Endothelial cell of umbilical vein (primary cell): ENCODE data around the gene CCAR1. TPM values are rescaled to one million over a fixed set of nuclear protein-coding genes. Genes with fewer than 3 reads are reported as not detected.

Experiments used
- BruUV-seq: library from RNA; stranded (reverse); fragments of 400-500 nt; replicated peaks from 2 replicates; lab custom pipeline; 2021; lab: Mats Ljungman, UMichigan
- CTCF ChIA-PET: fragments of 300-600, 350-600 bp; sonication (Branson Sonifier 250); formaldehyde crosslinking; loops from one replicate; lab custom pipeline; 2021; ENCODE audit warnings: antibody characterized with exemption, inconsistent platforms; lab: Charles Lee
- POLR2A ChIA-PET: fragments of 300-600, 350-600 bp; sonication (Branson Sonifier 250); formaldehyde crosslinking; loops from one replicate; lab custom pipeline; 2021; ENCODE audit warnings: antibody characterized with exemption, inconsistent platforms; lab: Charles Lee
- DNase-seq: peaks from one replicate; pipeline ENCODE4 v3.0.0-alpha.2; 2011; ENCODE audit warnings: low read depth, low spot score
- FAIRE-seq: peaks from 2 replicates; lab custom pipeline; 2011; peaks lifted over from hg19 to GRCh38; lab: Jason Lieb, UNC
- H2AFZ ChIP-seq: 2 replicates; pipeline ENCODE4 v1.6.0; 2012; ENCODE audit warnings: low read depth, low read length, control low read depth, inconsistent platforms
- H3K27ac ChIP-seq: 2 replicates; pipeline ENCODE4 v1.5.1; 2011; ENCODE audit warnings: low read depth, mild to moderate bottlenecking, control low read depth, low read length, moderate library complexity; ENCODE audit not compliant: insufficient read depth
- H3K27me3 ChIP-seq, 2 experiments: 2 replicates each; pipeline versions ENCODE4 v1.6.0 to v1.6.1; 2011; ENCODE audit warnings: low read length in 2 of 2, mixed read lengths in 1 of 2; ENCODE audit not compliant: control insufficient read depth in 2 of 2, insufficient read depth in 2 of 2
- H3K36me3 ChIP-seq, 2 experiments: 2 replicates in 1 of 2; 3 replicates in 1 of 2; pipeline ENCODE4 v1.5.1; 2011; ENCODE audit warnings: low read length in 2 of 2, mild to moderate bottlenecking in 1 of 2, moderate library complexity in 1 of 2; ENCODE audit not compliant: control insufficient read depth in 2 of 2, insufficient read depth in 2 of 2; ENCODE audit errors: extremely low read depth in 1 of 2
- H3K4me1 ChIP-seq: 3 replicates; pipeline ENCODE4 v1.5.1; 2011; ENCODE audit warnings: mild to moderate bottlenecking, low read length; ENCODE audit not compliant: control insufficient read depth, insufficient read depth; ENCODE audit errors: extremely low read depth
- H3K4me2 ChIP-seq: 2 replicates; pipeline ENCODE4 v1.6.1; 2011; ENCODE audit warnings: low read length, control low read depth, mixed read lengths; ENCODE audit not compliant: insufficient read depth
- H3K4me3 ChIP-seq, 3 experiments: fragments of 200-600 bp in 1 of 3; sonication (generic), shearing (Covaris generic) in 1 of 3; replicated peaks in 1 of 3; 2 replicates each; pipeline ENCODE4 v1.5.1; 2011 to 2016; ENCODE audit warnings: control low read depth in 3 of 3, low read length in 3 of 3, mild to moderate bottlenecking in 2 of 3, inconsistent platforms in 1 of 3, low read depth in 1 of 3, moderate library complexity in 1 of 3; ENCODE audit not compliant: insufficient read depth in 1 of 3
- H3K79me2 ChIP-seq: 2 replicates; pipeline ENCODE4 v1.6.0; 2012; ENCODE audit warnings: low read length, inconsistent platforms; ENCODE audit not compliant: control insufficient read depth, insufficient read depth
- H3K9ac ChIP-seq: replicated peaks from 2 replicates; pipeline ENCODE3; 2011; ENCODE audit warnings: low read length, control low read depth; ENCODE audit not compliant: insufficient read depth; ENCODE audit errors: extremely low read depth
- H3K9me1 ChIP-seq: replicated peaks from 3 replicates; pipeline ENCODE4 v1.6.0; 2011; ENCODE audit warnings: mild to moderate bottlenecking, low read length; ENCODE audit not compliant: control insufficient read depth, insufficient read depth; ENCODE audit errors: extremely low read depth
- H3K9me3 ChIP-seq: replicated peaks from 2 replicates; pipeline ENCODE4 v1.5.1; 2012; ENCODE audit warnings: low read length, inconsistent platforms; ENCODE audit not compliant: control insufficient read depth, insufficient read depth
- H4K20me1 ChIP-seq: replicated peaks from 2 replicates; pipeline ENCODE3; 2011; ENCODE audit warnings: mild to moderate bottlenecking, low read length; ENCODE audit not compliant: control insufficient read depth, insufficient read depth; ENCODE audit errors: extremely low read depth
- FOS ChIP-seq: IDR thresholded peaks from 2 replicates; pipeline ENCODE4 v1.6.1; 2011; ENCODE audit warnings: mild to moderate bottlenecking, low read length, moderate library complexity, borderline replicate concordance; ENCODE audit not compliant: insufficient read depth
- JUN ChIP-seq: IDR thresholded peaks from 2 replicates; pipeline ENCODE4 v1.6.1; 2011; ENCODE audit warnings: borderline replicate concordance, low read depth; ENCODE audit not compliant: insufficient read length, insufficient read depth
- MAX ChIP-seq: IDR thresholded peaks from 2 replicates; pipeline ENCODE4 v1.6.1; 2011; ENCODE audit not compliant: insufficient read depth, insufficient read length
- MYC ChIP-seq: IDR thresholded peaks from one replicate; pipeline ENCODE4 v1.6.1; 2011; ENCODE audit warnings: mild to moderate bottlenecking, low read depth, low read length
- POLR2A ChIP-seq: IDR thresholded peaks from 2 replicates; pipeline ENCODE4 v1.6.1; 2012; ENCODE audit warnings: low read depth, mild to moderate bottlenecking, control low read depth, low read length
- POLR2AphosphoS5 ChIP-seq: IDR thresholded peaks from 2 replicates; pipeline ENCODE4 v1.6.1; 2012; ENCODE audit warnings: low read depth, mild to moderate bottlenecking, control low read depth, low read length, moderate library complexity; ENCODE audit not compliant: insufficient read depth
- dilution Hi-C: fragments of 300-500 bp; cut with MboI; formaldehyde crosslinking; loops from one replicate; pipeline ENCODE4 v1.15.0; 2019; ENCODE audit warnings: low sequenced_read_pairs; ENCODE audit not compliant: extremely low pct_ligation_motif_present
- intact Hi-C: fragments of 100-400 bp; cut with micrococcal nuclease; formaldehyde crosslinking; loops from one replicate; pipeline ENCODE4 v1.10.0; 2022
- polyA plus RNA-seq, 4 experiments: library from polyadenylated mRNA; depleted of rRNA in 3 of 4; stranded (reverse) in 3 of 4; unstranded in 1 of 4; fragments of >200 nt; gene quantifications; 2 replicates each; pipeline versions ENCODE4 v1.2.1 to v1.2.3, GENCODE V29; 2011 to 2012; ENCODE audit warnings: missing spikeins in 1 of 4
- total RNA-seq: library from RNA; stranded (reverse); gene quantifications from 2 replicates; pipeline ENCODE4 v1.2.3, GENCODE V29; 2021
- TF ChIP-seq, protein P1 (sequence below), 2 donors: IDR thresholded peaks; 1 replicate in 1 of 2; 2 replicates in 1 of 2; pipeline ENCODE4 v1.5.1; 2011; ENCODE audit warnings: low read length in 2 of 2, mild to moderate bottlenecking in 2 of 2, moderate library complexity in 2 of 2, control low read depth in 1 of 2, inconsistent platforms in 1 of 2, low read depth in 1 of 2; ENCODE audit not compliant: insufficient read depth in 1 of 2; ENCODE audit errors: extremely low read depth in 1 of 2

The CCAR1 gene
- total and polyA plus RNA-seq, 2 donors (not counting 3 experiments of a cell fraction or from before 2014, with no cell fraction given): 59.8 to 92.9 TPM

- Histone ChIP-seq H3K36me3 (peaks cover 21 to 23% of the 10 kb centered on the region in 2 experiments), H2AFZ (no peak overlapping the region), H3K9ac (no peak overlapping the region), H3K27ac (no peak overlapping the region), H4K20me1 (no peaks in the 10 kb centered on the region), H3K79me2 (peaks cover 4% of the 10 kb centered on the region), H3K9me1 (no peaks in the 10 kb centered on the region), H3K9me3 (no peaks in the 10 kb centered on the region), H3K27me3 (no peaks in the 10 kb centered on the region), H3K4me2 (no peak overlapping the region), H3K4me3 (no peak overlapping the region), H3K4me1 (no peaks in the 10 kb centered on the region)
- POLR2A ChIA-PET: no interaction called here
- CTCF ChIA-PET: interaction anchor here (2.0 kb wide), 1 partner anchor 9 kb away, joined by 5 read pairs; no protein-coding TSS in a partner anchor
- dilution Hi-C loops: no loop called here
- BruUV-seq: no TSS peak
- TF ChIP-seq POLR2AphosphoS5 (no peak), MYC (no peak), POLR2A (no peak), JUN (no peak)
- TF ChIP-seq, protein P1, sequence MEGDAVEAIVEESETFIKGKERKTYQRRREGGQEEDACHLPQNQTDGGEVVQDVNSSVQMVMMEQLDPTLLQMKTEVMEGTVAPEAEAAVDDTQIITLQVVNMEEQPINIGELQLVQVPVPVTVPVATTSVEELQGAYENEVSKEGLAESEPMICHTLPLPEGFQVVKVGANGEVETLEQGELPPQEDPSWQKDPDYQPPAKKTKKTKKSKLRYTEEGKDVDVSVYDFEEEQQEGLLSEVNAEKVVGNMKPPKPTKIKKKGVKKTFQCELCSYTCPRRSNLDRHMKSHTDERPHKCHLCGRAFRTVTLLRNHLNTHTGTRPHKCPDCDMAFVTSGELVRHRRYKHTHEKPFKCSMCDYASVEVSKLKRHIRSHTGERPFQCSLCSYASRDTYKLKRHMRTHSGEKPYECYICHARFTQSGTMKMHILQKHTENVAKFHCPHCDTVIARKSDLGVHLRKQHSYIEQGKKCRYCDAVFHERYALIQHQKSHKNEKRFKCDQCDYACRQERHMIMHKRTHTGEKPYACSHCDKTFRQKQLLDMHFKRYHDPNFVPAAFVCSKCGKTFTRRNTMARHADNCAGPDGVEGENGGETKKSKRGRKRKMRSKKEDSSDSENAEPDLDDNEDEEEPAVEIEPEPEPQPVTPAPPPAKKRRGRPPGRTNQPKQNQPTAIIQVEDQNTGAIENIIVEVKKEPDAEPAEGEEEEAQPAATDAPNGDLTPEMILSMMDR (IDR thresholded peaks at IDR 0.05; ENCODE audit: extremely low read depth in 1 of 2, insufficient read depth in 1 of 2, low read depth in 1 of 2, low read length in 2 of 2): no peak
- no peak for DNase-seq
- intact Hi-C loops: no loop called here
- FAIRE-seq: no peak
These were observed 21.4 kb downstream of the CCAR1 start for GRCh38 chr10:68742397-68742796.

DNA sequence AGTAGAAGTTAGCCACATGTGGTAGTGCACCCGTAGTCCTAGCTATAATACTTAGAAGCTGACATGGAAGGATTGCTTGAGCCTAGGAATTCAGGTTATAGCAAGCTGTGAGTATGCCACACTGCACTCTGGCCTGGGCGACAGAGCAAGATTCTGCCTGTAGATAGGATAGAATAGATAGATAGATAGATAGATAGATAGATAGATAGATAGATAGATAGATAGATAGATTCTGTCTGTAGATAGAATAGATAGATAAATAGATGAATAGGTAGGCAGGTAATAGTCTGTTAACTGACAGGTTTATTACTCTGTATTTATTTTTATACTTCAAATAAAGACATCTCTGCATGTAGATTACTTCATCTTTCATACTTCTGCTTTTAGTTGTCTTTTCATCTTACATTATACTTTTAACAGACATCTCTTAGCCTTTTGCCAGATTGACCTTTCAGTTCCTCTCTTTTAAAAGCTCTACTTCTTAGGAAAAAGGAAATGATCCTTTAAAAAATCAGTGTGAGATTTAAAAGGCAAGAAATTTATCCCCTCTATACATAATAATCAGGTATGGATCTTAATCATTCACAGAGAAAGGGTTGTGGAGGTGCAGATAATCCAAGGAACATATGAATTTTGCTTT lies 31.8 kb downstream of the CCAR1 start:
- Histone ChIP-seq H2AFZ (no peak overlapping the region), H3K79me2 (no peaks in the 10 kb centered on the region), H4K20me1 (no peaks in the 10 kb centered on the region), H3K36me3 (peaks cover 22 to 63% of the 10 kb centered on the region in 2 experiments), H3K4me2 (no peak overlapping the region), H3K9ac (no peak overlapping the region), H3K9me1 (no peaks in the 10 kb centered on the region), H3K27me3 (no peaks in the 10 kb centered on the region), H3K4me1 (no peaks in the 10 kb centered on the region), H3K27ac (no peak overlapping the region), H3K9me3 (no peaks in the 10 kb centered on the region), H3K4me3 (no peak overlapping the region)
- no peak for FAIRE-seq
- intact Hi-C loops (no loop called here), dilution Hi-C loops (no loop called here)
- ChIA-PET CTCF (no interaction called here), POLR2A (no interaction called here)
- TF ChIP-seq POLR2AphosphoS5: no peak
- TF ChIP-seq, protein P1 (IDR thresholded peaks at IDR 0.05; ENCODE audit: extremely low read depth in 1 of 2, insufficient read depth in 1 of 2, low read depth in 1 of 2, low read length in 2 of 2): no peak
- TF ChIP-seq JUN: no peak
- no peak for TF ChIP-seq MAX
- TF ChIP-seq POLR2A: no peak
- no peak for TF ChIP-seq FOS
- no TSS peak for BruUV-seq
- no peak for DNase-seq
